IPS DF 4.7 (cell line): Measurements from ENCODE around the gene QSOX1.

Experiments
- DNase-seq: peaks from one replicate; pipeline ENCODE4 v3.0.0-alpha.2; 2013; ENCODE audit warnings: low spot score; ENCODE audit errors: extremely low read depth

QSOX1 gene

DNA sequence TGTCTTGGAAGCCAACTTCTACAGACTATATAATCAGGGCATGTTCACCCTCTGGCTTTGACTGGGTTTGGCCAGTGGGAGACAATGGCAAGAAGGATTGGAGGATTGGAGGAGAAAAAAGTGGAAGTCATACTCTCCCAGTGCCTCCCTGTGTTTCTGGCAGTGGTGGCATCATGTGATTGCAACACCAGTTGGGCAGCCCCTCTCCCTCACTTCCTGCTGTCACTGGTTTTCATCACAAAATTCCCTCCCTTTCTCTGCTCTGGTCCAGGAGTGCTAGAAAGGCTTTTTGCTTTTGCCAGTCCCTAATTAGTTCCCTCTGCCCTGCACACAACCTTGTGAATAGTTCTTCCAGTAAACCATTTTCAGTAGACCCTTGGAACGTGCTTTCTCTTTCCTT lies 3.7 kb upstream of the QSOX1 start:
- DNase-seq = no peak

GRCh38 chr1:180151508-180151907 lies 3.2 kb upstream of the QSOX1 start:
- no peak for DNase-seq

GRCh38 chr1:180152588-180152987 lies 2.1 kb upstream of the QSOX1 start:
- DNase-seq = no peak

GRCh38 chr1:180153032-180153431 lies 1.6 kb upstream of the QSOX1 start:
- DNase-seq = no peak

DNA sequence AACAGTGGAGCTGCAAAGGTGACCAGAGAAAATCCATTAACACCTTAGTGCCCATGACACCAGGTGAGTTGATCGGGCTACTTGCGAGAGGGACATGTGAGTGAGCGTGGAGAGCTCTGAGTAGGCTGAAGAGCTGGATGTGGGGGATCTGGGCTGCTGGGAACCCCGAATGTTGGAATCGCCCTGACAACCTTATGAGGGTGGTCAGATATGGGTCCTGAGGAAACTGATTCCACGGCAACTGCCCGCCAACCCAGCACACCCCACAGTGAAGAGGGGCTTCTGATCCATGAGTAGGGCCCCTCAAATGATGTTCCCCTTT lies 705 bp upstream of the QSOX1 start:
- DNase-seq = no peak

DNA sequence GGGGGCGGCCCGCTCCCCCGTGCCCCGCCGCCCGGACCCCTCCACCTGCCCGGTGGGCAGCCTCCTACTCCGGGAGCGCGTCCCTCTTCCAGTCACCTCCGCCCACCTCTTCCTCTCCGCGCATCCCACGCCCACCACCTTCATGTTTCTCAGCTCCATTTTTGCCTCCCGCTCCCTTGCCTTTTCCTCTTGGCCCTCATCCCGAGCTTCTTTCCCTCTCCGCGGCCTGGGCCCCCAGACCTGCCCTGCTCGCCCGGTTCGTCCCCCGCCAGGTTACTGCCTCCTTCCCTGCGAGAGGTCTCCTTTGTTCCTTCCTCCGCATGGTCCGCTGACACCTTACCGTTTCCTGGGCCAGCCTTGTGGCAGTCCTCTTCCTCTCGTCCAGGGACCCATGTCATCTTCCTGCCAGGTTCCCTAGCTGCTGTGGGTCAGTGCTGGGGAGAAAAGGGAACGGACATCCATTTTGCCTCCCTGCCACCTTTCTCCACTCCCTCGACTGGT lies 563 bp downstream of the QSOX1 start:
- no peak for DNase-seq

DNA sequence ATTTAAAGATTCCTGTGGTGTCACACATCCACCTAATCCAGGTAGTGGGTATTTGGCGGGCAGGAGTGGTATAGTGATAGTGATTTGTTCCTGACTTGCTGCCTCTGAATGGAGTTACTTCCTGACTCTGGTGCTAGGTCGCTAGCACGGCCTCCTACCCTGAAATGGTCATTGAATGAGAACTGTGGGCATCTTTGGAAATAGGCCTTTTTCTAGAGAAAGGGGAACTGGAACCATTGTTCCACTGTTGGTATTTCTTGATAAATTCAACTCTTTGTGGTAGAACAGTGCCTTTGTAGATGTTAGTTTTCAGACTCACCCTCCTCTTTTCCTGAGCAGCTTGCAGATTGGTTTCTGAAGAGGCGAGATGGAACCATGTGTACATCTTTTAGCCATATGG lies 1.5 kb downstream of the QSOX1 start:
- DNase-seq = no peak

DNA sequence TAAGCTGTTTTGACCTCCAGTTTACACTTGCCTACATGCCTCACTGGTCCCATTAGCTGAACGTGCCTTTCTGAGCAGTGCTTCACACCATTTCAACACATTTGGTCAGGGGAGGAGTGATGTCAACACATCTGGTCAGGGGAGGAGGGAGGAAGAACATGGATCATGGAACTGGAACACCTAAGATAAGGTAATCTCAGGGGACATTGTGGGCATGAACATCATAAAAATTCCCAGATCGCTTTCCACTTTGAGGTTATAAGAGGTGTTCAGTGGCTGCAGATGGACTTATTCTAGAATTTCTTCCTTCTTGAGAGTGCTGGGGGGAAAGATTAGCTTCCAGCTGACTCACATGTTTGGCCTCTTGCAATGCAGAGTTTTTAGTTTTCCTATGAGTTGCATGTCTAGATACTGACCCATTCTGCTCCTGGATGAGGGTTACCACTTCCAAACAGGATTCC lies 2.0 kb downstream of the QSOX1 start:
- DNase-seq = no peak

- DNase-seq = no peak
These were observed 2.4 kb downstream of the QSOX1 start for GRCh38 chr1:180157108-180157507.

GRCh38 chr1:180157576-180158057 lies 2.9 kb downstream of the QSOX1 start:
- DNase-seq = no peak

DNA sequence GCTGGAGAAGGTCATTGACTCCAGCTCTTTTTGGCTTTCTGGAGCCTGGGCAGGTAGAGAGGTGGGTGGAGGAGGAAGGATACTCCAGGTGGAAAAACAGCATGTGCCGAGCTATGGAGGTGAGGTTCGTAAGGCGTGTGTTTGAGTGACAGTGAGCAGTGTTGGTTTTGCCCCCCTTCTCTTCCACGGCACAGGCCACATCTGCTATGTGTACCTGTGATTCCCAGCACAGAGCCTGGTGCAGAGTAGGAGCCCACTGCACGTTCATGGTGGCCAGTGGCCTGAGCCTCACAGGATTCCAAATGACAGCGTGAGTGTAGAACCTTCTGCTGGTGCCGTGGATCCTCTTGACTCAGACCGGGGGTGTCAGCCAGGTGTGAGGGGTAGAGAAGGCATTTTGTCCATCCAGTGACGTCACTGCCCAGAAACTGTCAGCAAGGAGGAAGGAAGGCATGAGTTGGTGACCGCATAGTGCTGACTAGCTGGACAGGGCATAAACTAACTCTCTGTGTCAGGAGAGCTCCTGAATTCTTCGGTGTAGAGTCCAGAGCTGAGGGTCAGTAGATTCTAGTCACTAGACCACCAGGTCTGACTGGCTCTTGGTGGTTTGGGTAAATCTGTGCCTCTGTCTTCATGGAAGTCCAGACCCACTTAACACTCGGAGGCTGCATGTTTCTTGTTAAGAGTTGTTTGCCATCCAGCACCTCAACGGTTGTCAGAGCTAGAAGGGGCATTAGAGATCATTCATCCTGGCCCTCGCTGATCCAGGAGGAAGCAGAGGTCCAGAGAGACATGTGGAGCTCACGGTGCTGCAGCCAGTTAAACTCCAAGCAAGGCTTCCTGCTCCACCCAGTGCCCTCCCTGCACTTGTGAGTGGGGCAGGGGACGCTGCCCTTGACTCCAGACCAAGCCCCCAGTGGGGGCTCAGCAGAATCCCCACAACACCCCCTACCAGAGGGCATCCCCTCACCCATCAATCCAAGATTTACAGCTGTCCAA lies 3.8 kb downstream of the QSOX1 start:
- DNase-seq = no peak

- DNase-seq = no peak
These were observed 5.7 kb downstream of the QSOX1 start for GRCh38 chr1:180160357-180160756.

DNA sequence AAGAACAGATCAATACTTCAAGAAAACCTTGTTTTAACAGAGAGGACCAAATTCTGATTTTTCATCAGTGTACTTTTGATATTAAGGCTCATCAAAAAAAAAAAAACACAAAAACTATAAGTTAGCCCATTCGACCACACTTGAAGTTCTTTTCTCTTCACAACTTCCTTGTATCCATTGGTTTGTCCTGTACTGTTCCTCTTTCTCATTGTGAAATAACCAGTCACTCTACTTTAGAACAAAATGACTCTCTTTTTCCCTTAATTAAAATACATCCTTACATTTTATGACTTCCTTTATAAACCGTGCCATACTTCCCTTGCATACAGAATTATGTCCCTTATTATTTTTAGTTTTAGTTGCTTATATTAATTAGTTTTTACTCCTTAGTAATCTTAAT lies 8.4 kb downstream of the QSOX1 start:
- no peak for DNase-seq

GRCh38 chr1:180165096-180165495 lies 10.4 kb downstream of the QSOX1 start:
- DNase-seq = no peak

GRCh38 chr1:180165509-180166435 lies 11.1 kb downstream of the QSOX1 start:
- DNase-seq = no peak

GRCh38 chr1:180166436-180166800 lies 11.7 kb downstream of the QSOX1 start:
- DNase-seq = no peak

DNA sequence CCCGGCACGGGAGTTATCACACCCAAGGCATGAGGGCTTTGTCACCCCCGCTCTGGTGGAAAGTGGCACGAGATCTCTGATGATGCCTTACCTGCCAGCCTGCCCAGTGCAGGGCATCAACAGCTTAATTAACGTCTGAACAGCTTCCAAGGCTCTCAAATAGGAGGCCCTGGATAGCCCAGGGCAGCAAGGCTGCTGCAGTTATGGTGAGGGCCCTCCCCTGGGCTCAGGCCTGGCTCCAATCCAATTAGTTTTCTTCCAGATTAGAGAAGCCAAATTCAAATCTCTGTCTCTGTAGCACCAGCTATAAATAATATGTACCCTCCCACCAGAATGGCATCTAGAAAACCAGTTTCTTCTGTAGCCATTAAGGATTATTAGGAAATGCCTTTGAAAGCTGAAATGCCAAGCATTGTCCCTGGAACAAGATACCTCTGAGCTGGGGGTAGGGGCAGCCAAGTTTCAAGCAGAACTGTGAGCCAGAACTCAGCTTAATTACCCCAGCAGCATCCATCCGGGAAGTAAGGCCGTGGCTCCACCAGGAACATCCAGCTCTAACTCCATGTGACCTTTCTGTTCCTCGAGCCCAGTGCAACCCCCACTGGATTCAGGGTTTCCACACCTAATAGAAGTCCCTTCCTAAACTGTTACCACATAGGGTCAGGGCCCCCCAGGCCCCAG lies 12.5 kb downstream of the QSOX1 start:
- no peak for DNase-seq

DNA sequence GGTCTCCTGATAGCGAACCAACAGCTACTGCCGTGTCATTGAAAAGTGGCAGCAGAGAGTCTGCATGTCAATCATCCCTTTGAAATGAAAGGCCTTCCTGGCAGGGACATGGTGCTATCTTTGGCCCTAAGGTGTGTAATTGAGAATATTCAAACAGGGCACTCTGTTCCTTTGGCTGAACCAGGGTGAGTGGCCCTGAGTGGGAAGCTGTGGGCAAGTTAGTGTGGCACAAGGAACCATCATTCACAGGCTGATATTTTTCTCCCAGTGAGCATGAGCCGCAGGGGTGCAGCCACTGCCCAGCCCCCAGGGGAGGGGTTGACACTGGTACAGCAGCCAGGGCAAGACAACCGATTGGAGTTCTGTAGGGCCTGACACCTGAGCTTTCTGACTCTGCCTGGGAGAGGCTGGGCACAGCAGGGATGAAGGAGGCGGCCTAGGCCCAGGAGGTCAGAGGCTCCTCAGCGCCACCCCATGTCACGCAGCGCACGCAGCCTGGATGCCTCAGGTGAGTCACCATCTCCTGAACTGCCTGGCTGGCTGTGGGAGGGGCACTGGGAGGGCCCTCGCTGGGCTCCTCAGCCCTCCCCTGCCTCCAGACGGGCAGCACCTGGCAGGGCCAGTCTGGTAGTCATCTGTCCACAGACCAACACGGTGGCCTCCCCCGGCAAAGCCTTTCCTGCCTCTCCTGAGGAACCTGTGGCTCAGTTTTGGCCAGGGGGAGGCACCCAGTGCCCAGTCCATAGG lies 13.2 kb downstream of the QSOX1 start:
- DNase-seq = peak; percentile 64

DNA sequence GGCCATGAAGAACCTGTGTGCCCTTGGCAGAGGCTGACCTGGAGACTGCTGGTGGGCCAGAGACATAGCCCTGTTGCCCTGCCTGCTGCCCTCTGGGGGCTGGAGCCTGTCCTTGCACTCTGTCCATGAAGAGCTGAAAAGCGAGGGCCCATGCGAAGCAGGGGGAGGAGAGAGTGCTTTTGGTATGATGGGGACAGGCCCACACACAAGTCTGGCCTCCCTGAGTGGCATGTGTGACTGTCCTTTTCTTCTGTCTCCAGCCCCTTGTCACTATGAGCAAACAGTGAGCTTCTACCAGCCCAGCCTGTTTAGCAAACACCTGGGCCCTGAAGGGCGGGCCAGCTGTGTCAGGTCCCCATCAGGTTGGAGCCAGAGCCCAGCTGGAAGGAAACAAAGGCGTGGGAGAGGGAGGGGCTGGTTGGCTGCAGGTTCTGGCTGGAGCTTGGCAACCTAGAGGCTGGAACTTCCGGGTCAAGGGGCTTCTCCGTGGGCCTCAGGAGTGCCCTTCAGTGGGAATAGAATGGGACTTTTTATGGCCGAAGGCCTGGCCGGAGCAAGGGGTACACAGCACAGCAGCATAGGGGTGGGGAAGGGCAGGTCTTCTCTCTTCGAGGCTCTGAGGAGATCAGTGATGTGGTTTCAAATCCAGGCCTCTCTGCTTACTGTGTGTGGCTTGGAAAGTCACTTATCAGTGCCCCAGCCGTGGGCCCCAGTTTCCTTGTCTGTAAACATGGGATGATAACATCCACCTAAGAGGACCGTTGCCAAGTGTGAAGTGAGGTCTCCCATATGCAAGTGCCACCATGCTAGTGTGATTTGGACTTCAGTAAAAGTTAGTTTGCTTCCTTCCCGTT lies 14.3 kb downstream of the QSOX1 start:
- DNase-seq = no peak
